GM12878 (cell line): ENCODE results near the gene SULF2. TPM values are rescaled to one million over a fixed set of nuclear protein-coding genes. Genes with fewer than 3 reads are reported as not detected.

Experiments
- ATAC-seq: fragments of 200-7000 bp; cut with Tn5 transposase; 3 replicates; pipeline ENCODE4 v1.9.1; 2020; ENCODE audit warnings: mild to moderate bottlenecking, moderate library complexity
- BruUV-seq: library from RNA; stranded (reverse); fragments of 400-500 nt; replicated peaks from 2 replicates; lab custom pipeline; 2021; lab: Mats Ljungman, UMichigan
- CTCF ChIA-PET: fragments of 300-600 bp; sonication (Branson Sonifier 250); formaldehyde crosslinking; extraction: SDS; loops from one replicate; lab custom pipeline; 2021; ENCODE audit warnings: inconsistent platforms; lab: Yijun Ruan, JAX
- POLR2A ChIA-PET: fragments of 350-600 bp; formaldehyde crosslinking; extraction: SDS; loops from one replicate; lab custom pipeline; 2021; ENCODE audit warnings: inconsistent platforms; lab: Charles Lee
- RAD21 ChIA-PET: fragments of 300-600 bp; sonication (Branson Sonifier 250); formaldehyde crosslinking; loops from one replicate; lab custom pipeline; 2023; ENCODE audit warnings: antibody characterized with exemption; ENCODE audit not compliant: unreplicated experiment; lab: Charles Lee
- SMC1A ChIA-PET: fragments of 300-600 bp; sonication (Branson Sonifier 250); formaldehyde crosslinking; loops from one replicate; lab custom pipeline; 2023; ENCODE audit not compliant: unreplicated experiment, uncharacterized antibody; lab: Charles Lee
- DNase-seq: peaks from one replicate; pipeline ENCODE4 v3.0.0-alpha.2; 2011; ENCODE audit warnings: low read depth, low spot score
- FAIRE-seq: peaks from 3 replicates; lab custom pipeline; 2011; peaks lifted over from hg19 to GRCh38; lab: Jason Lieb, UNC
- H2AFZ ChIP-seq: 2 replicates; pipeline ENCODE4 v1.6.0; 2011; ENCODE audit warnings: low read depth, low read length, control low read depth; ENCODE audit not compliant: control insufficient read depth
- H3K27ac ChIP-seq: 2 replicates; pipeline ENCODE4 v1.5.1; 2011; ENCODE audit warnings: control low read depth; ENCODE audit not compliant: control insufficient read depth, insufficient read depth
- H3K27me3 ChIP-seq, 2 experiments: replicated peaks in 1 of 2; 2 replicates each; pipeline versions ENCODE4 v1.6.0 to v1.6.1; 2011; ENCODE audit warnings: low read length in 1 of 2; ENCODE audit not compliant: control insufficient read depth in 2 of 2, insufficient read depth in 2 of 2
- H3K36me3 ChIP-seq, 2 experiments: 2 replicates each; pipeline ENCODE4 v1.5.1; 2011; ENCODE audit warnings: low read length in 1 of 2; ENCODE audit not compliant: control insufficient read depth in 2 of 2, insufficient read depth in 2 of 2
- H3K4me1 ChIP-seq: 2 replicates; pipeline ENCODE4 v1.6.1; 2011; ENCODE audit warnings: mild to moderate bottlenecking, low read length, moderate library complexity, mixed read lengths; ENCODE audit not compliant: control insufficient read depth, insufficient read depth
- H3K4me2 ChIP-seq: 2 replicates; pipeline ENCODE4 v1.6.0; 2011; ENCODE audit warnings: control low read depth; ENCODE audit not compliant: control insufficient read depth, insufficient read depth
- H3K4me3 ChIP-seq: fragments of 200-600 bp; sonication (generic); 2 replicates; pipeline ENCODE4 v1.5.1; 2016
- H3K79me2 ChIP-seq: 2 replicates; pipeline ENCODE4 v1.6.0; 2011; ENCODE audit warnings: low read length; ENCODE audit not compliant: control insufficient read depth, insufficient read depth
- H3K9ac ChIP-seq: 2 replicates; pipeline ENCODE4 v1.8.0; 2011; ENCODE audit warnings: low read length, control low read depth, mixed read lengths; ENCODE audit not compliant: control insufficient read depth, insufficient read depth
- H3K9me3 ChIP-seq: replicated peaks from 3 replicates; pipeline ENCODE4 v1.5.1; 2011; ENCODE audit warnings: mild to moderate bottlenecking, low read length; ENCODE audit not compliant: control insufficient read depth, insufficient read depth
- H4K20me1 ChIP-seq: 2 replicates; pipeline ENCODE4 v1.6.0; 2011; ENCODE audit not compliant: control insufficient read depth, insufficient read depth
- CEBPB ChIP-seq, 2 experiments: fragments of 150-350 bp in 1 of 2; IDR thresholded peaks; 2 replicates each; pipeline ENCODE4 v1.6.1; 2012 to 2014; ENCODE audit warnings: low read depth in 2 of 2, low read length in 2 of 2, borderline replicate concordance in 1 of 2, inconsistent platforms in 1 of 2
- CREM ChIP-seq: IDR thresholded peaks from 2 replicates; pipeline ENCODE4 v1.6.1; 2014; ENCODE audit warnings: antibody characterized with exemption, low read depth
- E2F4 ChIP-seq: IDR thresholded peaks from 2 replicates; pipeline ENCODE4 v1.6.1; 2012; ENCODE audit warnings: low read depth, low read length, improper control_type of control experiment
- HDAC6 ChIP-seq: fragments of 200-600 bp; sonication (generic); IDR thresholded peaks from one replicate; pipeline ENCODE4 v1.8.0; 2017; ENCODE audit warnings: antibody characterized with exemption; ENCODE audit not compliant: unreplicated experiment
- KLF5 ChIP-seq: fragments of 450-650 bp; IDR thresholded peaks from 2 replicates; pipeline ENCODE4 v1.6.1; 2014; ENCODE audit warnings: mild to moderate bottlenecking; ENCODE audit not compliant: partially characterized antibody
- MEF2A ChIP-seq: IDR thresholded peaks from 2 replicates; pipeline ENCODE4 v1.6.1; 2011; ENCODE audit warnings: low read depth, mild to moderate bottlenecking, low read length, moderate library complexity; ENCODE audit not compliant: insufficient read depth
- NBN ChIP-seq: fragments of 450-650 bp; IDR thresholded peaks from 2 replicates; pipeline ENCODE4 v1.6.1; 2016
- SMAD1 ChIP-seq: fragments of 450-650 bp; IDR thresholded peaks from 2 replicates; pipeline ENCODE4 v1.6.1; 2018; ENCODE audit warnings: mild to moderate bottlenecking, low read depth; ENCODE audit not compliant: partially characterized antibody
- TARDBP ChIP-seq: IDR thresholded peaks from 2 replicates; pipeline ENCODE4 v1.6.1; 2016; ENCODE audit warnings: borderline replicate concordance
- ZNF274 ChIP-seq: IDR thresholded peaks from one replicate; pipeline ENCODE4 v1.8.0; 2011; ENCODE audit not compliant: insufficient read length, insufficient read depth
- ZSCAN29 ChIP-seq: fragments of 450-650 bp; IDR thresholded peaks from 2 replicates; pipeline ENCODE4 v1.6.1; 2017; ENCODE audit warnings: mild to moderate bottlenecking, moderate library complexity
- WGBS: methylation state at CpG from one replicate; pipeline ENCODE4 v1.1.6; 2016; ENCODE audit warnings: low lambda C conversion rate; ENCODE audit not compliant: insufficient replicate concordance, insufficient coverage; ENCODE audit errors: missing lambda C conversion rate; 5-methylcytosine and 5-hydroxymethylcytosine counted together
- in situ Hi-C: fragments of 300-500 bp; cut with MboI; formaldehyde crosslinking; loops from 9 replicates; pipeline ENCODE4 v1.14.3; 2018; ENCODE audit warnings: mixed read lengths
- intact Hi-C: fragments of 100-400 bp; cut with micrococcal nuclease; formaldehyde crosslinking; loops from one replicate; pipeline ENCODE4 v1.14.2; 2022; ENCODE audit not compliant: unreplicated experiment
- polyA plus RNA-seq, 11 experiments: library from polyadenylated mRNA; depleted of rRNA in 4 of 11; unstranded in 6 of 11; stranded (reverse) in 5 of 11; fragments of >200 nt; fragmentation: Nextera tagmentation in 4 of 11; fragmentation: Illumina TruSeq in 1 of 11; extraction: Ambion mirVana in 4 of 11; extraction: Trizol in 1 of 11; gene quantifications; 1 replicate in 1 of 11; 2 replicates in 10 of 11; pipeline versions ENCODE4 v1.2.1 to v1.2.3, GENCODE V29; 2011 to 2016; ENCODE audit warnings: inconsistent platforms in 2 of 11, missing spikeins in 2 of 11, low read depth in 1 of 11
- total RNA-seq, 4 experiments: library from RNA; depleted of rRNA in 3 of 4; stranded (reverse); fragments of >200 nt in 3 of 4; fragmentation: Illumina TruSeq in 1 of 4; extraction: Trizol in 1 of 4; gene quantifications; 2 replicates each; pipeline versions ENCODE4 v1.2.1 to v1.2.3, GENCODE V29; 2013 to 2021
- TF ChIP-seq, protein P1 (sequence below): fragments of 450-650 bp; IDR thresholded peaks from 2 replicates; pipeline ENCODE4 v1.6.1; 2017; ENCODE audit warnings: antibody characterized with exemption, mild to moderate bottlenecking, moderate library complexity

The SULF2 gene
- total and polyA plus RNA-seq, 10 of the 15 experiments (the other 5 are each of a cell fraction or from before 2014, with no cell fraction given), result 0.69 to 4.1 (median 1.6) TPM

DNA sequence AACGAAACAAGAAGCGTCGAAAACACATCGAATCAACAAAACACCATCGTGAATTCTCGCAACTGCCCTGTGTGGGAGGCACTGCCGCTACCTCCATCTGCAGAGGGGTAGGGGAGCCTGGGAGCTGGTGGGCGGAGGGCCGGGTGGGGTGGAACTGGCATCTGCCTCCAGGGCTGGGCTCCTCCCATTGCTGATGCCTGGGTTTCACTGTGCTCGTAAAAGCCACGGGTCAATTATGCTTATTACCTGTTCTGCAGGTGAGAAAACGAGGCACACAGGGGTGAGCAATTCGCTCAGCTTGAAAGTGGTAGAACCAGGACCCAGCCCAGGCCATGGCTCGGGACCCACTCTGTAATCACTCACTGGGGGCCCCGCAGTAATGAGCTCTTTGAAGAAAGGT is 16.5 kb upstream of the SULF2 start:
- H2AFZ ChIP-seq, result no peak overlapping the region
- H3K4me3 ChIP-seq, result no peak overlapping the region
- no peak overlapping the region for H3K4me2 ChIP-seq
- no peak overlapping the region for H3K27ac ChIP-seq
- no peaks in the 10 kb centered on the region; a peak in 1 of 4 replicates for H3K27me3 ChIP-seq
- no peak overlapping the region for H3K9ac ChIP-seq
- ChIA-PET CTCF (no interaction called here), RAD21 (no interaction called here), POLR2A (no interaction called here), SMC1A (no interaction called here)
- BruUV-seq, result no TSS peak
- no peaks in the 10 kb centered on the region for H3K36me3 ChIP-seq
- intact Hi-C loops (no loop called here), in situ Hi-C loops (no loop called here)
- ATAC-seq (no peak), FAIRE-seq (no peak), DNase-seq (no peak)
- no peaks in the 10 kb centered on the region for H3K9me3 ChIP-seq
- no peaks in the 10 kb centered on the region for H3K4me1 ChIP-seq
- WGBS, result 41% methylated on average over 15 of the region's 15 CpGs
- H3K79me2 ChIP-seq, result no peaks in the 10 kb centered on the region
- H4K20me1 ChIP-seq, result no peaks in the 10 kb centered on the region
- TF ChIP-seq CREM (no peak), HDAC6 (no peak), TARDBP (no peak), KLF5 (no peak), CEBPB (IDR thresholded peaks at IDR 0.05; ENCODE audit: borderline replicate concordance in 1 of 2, low read depth in 2 of 2, low read length in 2 of 2) (no peak), SMAD1 (no peak), ZSCAN29 (no peak), MEF2A (no peak), ZNF274 (no peak), NBN (no peak), E2F4 (no peak)
- TF ChIP-seq, protein P1, sequence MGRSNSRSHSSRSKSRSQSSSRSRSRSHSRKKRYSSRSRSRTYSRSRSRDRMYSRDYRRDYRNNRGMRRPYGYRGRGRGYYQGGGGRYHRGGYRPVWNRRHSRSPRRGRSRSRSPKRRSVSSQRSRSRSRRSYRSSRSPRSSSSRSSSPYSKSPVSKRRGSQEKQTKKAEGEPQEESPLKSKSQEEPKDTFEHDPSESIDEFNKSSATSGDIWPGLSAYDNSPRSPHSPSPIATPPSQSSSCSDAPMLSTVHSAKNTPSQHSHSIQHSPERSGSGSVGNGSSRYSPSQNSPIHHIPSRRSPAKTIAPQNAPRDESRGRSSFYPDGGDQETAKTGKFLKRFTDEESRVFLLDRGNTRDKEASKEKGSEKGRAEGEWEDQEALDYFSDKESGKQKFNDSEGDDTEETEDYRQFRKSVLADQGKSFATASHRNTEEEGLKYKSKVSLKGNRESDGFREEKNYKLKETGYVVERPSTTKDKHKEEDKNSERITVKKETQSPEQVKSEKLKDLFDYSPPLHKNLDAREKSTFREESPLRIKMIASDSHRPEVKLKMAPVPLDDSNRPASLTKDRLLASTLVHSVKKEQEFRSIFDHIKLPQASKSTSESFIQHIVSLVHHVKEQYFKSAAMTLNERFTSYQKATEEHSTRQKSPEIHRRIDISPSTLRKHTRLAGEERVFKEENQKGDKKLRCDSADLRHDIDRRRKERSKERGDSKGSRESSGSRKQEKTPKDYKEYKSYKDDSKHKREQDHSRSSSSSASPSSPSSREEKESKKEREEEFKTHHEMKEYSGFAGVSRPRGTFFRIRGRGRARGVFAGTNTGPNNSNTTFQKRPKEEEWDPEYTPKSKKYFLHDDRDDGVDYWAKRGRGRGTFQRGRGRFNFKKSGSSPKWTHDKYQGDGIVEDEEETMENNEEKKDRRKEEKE, result no peak
